HG03342 (cell line): Measurements from ENCODE around the gene PTPRB.

Experiments used
- ATAC-seq: cut with Tn5 transposase; IDR thresholded peaks from one replicate; pipeline ENCODE4 v1.9.1; 2021; ENCODE audit warnings: mild to moderate bottlenecking, moderate library complexity; ENCODE audit not compliant: unreplicated experiment

The PTPRB gene

DNA sequence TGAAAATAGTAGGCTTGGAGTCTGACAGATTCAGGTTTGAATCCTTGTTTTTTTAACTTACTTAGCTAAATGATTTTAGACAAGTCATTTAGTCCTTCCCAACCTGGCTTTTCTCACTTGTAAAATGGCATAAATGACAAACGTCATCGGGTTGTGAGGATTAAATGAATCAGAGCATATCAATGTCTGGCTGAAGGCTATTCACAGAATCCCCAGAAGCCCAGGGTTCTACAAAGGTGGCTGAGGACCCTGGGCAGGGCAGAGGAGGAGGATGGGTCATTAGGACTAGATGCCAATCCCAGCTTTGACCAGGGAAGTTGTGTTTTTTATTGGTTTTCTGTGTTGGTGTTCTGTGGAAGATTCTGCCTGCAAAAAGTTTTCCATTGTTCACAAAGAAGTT is 7.6 kb upstream of the PTPRB start:
- ATAC-seq = no peak

DNA sequence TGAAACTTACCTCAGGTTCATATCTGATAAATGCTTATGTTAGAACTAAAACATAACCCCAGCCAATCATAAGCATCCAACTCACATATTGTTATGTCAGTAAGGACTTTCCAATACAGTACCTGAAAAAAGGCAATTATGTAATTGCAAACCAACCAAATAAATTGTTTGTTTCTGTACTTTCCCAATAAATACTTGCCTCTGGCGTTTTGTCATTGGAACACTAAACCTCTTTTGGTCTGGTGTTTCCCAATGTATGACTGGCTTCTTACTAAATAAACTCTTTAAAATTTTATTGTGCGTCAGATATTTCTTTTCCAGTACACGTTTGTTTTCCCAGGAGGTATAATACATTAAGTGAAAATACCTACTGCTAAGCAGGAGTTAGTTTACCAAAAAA is 6.7 kb upstream of the PTPRB start:
- ATAC-seq = no peak

DNA sequence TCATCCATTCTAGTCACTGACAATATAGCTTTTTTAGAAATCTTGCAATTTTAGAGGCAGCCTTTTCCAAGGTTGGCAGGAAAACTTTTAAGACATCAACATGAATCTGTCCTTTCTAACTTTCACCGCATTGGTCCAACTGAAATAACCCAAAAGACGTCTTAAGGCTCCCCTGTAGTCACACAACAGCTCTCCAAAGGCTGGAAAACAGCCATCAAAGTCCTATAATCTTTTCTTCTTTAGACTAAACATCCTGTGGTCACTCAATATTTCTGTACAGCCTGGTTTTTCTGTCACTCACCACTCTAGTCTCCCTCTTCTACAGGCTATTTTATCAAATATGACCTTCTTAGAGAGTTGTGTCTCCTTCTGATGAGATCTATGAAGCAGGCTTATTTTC is 4.5 kb upstream of the PTPRB start:
- no peak for ATAC-seq

DNA sequence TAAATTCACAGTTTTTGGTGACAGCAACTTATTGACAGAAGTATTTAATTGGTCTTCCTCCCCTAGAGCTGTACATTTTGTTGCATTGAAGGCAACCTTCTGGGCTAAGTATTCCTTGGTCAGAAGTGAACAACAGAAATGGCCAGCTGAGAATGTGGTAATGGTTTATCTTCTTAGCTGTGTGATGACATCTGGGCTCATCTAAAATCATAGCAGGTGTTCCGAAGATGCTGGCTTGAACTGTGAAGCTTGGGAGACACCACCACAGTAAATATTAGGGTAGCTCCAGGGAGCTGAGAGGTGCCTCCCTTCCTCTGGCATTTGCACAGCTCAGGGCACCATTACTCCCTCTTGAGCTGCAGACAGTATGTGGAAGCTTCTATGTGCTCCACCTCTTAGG is 3.7 kb upstream of the PTPRB start:
- ATAC-seq = no peak

- no peak for ATAC-seq
Observed at GRCh38 chr12:70639535-70639934, 2.3 kb upstream of the PTPRB start.

- no peak for ATAC-seq
Observed at GRCh38 chr12:70638639-70639360, 1.6 kb upstream of the PTPRB start.

GRCh38 chr12:70635755-70636154 is 1.5 kb downstream of the PTPRB start:
- no peak for ATAC-seq

DNA sequence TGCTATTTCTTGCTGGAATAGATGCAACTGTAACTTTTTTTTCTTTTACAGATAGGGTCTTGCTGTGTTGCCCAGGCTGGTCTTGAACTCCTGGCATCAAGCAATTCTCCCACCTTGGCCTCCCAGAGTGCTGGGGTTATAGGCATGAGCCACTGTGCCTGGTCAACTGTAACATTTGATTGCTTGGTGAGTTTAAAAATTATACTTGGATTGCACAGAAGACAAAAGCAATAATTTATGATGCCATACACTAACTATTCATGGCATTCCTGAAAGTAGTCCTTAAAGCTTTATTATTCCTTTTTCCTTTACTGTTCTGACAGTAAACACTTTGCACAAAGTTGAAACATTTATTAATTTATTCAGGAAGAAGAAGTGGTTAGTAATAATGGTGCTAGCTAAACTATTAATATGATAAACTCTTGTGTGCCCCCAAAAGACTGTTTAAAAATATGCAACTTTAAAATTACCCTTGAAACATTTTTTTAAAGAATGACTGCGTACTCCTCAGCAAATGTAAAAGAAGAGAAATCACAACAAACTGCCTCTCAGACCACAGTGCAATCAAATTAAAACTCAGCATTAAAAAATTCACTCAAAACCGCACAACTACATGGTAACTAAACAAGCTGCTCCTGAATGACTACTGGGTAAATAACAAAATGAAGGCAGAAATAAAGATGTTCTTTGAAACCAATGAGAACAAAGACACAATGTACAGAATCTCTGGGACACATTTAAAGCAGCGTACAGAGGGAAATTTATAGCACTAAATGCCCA is 8.3 kb downstream of the PTPRB start:
- ATAC-seq = no peak

DNA sequence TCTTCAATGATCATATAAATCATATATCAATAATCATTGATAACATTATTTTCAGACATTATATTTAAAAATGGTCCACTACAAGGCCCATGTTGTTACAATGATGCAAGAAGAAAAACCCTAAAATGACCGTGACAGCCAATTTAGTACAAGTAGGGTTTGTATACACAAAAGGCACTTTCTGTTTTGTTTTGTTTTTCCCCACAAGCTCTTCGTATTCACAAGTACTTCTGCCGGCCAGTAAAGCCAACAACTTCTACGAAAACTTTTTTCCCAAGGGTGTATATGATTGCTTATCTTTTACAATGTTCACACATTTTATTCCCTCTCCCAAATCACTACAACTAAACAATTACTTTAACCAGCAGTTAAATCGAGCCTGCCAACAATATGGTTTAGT is 9.6 kb downstream of the PTPRB start:
- ATAC-seq = no peak

DNA sequence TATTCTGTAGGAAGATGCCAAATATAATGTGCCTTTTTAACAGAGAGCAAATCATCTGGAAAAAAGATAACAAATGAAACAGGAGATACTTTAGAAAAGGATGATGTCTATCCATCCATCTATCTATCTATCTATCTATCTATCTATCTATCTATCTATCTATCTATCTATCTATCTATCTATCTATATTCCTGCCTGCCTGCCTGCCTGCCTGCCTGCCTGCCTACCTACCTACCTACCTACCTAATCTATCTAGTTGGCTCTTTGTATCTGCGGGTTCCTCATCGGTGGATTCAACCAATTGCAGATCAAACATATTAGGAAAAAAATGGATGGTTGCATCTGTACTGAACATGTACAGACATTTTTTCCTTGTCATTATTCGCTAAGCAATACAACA is 11.0 kb downstream of the PTPRB start:
- no peak for ATAC-seq

DNA sequence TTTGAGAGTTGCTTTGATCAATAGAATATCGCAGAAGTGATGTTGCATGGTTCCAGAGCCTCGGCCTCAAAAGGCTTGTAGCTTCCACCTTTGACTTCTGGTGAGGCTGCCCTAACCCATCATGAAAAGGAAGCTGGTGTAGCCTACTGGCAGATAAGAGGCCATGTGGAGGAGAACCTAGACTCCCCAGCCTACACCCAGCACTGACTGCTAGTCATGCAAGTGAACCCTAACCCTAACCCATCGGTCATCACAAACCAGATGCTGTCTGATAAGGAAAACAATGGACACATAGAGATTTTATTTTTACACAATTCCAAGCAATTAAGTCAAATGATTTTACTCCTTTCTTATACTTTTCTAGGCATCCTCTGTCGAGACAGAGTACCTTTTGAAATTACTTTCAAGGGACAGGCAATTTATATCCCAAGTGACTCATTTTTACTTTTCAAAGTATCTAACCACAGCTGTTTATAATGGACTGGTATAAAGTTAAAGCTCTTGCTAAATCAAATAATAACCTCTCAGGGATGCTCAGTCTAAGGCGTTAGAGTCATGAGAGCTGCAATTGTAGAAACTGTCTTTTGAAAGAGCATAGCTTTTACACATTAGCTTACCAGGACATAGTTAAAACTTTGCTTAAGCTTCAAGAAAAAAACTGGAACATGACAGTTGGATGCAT is 17.6 kb downstream of the PTPRB start:
- no peak for ATAC-seq

- no peak for ATAC-seq
Observed at GRCh38 chr12:70618371-70618770, 18.9 kb downstream of the PTPRB start.

- no peak for ATAC-seq
Observed at GRCh38 chr12:70617450-70617849, 19.8 kb downstream of the PTPRB start.

GRCh38 chr12:70615174-70615866 is 21.9 kb downstream of the PTPRB start:
- ATAC-seq = no peak

DNA sequence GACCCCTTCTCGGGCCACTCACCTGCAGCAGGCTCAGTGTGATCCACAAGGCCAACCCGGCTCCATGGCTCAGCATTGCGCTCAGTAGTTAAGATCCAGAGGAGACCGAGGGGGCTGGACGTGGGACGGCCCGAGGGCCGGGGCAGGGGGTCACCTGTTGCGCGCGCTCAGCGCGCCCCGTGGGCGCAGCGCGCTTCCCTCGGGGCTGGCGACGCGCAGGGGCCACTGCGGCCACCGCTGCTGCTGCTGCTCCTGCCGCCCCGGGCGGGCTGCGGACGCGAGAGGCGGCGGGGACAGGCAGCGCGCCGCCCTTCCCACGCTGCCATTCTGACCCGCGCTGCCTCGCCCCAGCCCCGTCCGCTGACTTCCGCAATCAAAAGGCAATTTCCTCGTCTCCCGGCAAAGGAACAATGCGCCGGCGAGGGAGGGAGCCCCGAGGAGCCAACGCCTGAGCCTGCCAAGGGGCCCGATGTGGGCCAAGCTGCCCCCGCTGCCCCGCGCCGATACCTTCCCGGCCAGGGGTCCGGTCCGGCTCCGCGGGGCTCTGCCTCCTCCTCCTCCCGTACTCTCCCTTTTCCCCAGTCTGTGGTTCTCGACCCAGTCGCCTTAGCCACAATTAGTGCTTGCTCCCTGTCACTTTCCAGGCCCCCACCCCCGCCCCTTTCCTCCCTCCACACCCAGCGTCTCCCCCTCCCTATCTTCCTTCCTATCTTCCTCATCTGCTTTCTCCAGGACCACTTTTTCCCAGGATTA is 27.3 kb downstream of the PTPRB start:
- ATAC-seq = no peak

DNA sequence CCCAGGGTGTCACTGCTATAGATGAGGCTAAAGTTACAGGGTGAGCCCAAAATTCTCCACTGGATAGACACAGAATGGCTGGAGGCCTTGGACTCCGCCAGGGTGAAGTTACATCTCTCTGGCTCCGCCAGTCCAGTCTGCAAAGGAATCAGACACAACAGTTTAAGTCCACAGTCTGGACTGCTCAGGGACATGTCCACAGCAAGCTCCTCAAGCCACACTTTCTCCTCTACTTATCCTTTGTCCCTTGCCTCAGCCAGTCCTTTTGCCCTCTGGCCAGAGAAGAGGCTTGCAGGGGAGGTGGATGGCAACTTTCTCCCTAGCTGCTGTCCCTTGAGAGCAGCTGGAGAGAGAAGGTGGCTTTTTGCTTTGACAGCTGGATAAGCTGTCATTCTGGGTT is 28.0 kb downstream of the PTPRB start:
- no peak for ATAC-seq

GRCh38 chr12:70608184-70608583 is 29.0 kb downstream of the PTPRB start:
- ATAC-seq = no peak

DNA sequence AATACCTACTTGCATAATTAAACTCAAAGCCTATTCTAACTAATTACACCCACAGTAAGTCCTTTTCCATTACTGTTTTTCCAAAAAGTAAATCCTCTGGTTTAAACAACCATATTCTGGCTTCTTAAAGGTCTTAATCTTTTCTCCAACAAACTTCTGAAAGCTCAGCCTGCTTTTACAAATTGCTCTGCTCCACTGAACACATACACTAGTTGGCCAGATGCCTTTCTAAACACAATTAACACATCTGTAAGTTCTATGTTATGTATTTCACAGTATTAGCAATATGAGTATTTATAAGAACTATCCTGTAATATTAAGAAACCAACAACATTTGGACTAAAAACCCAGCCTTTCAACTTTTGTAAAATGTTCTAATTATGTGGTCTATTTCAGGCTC is 30.1 kb downstream of the PTPRB start:
- no peak for ATAC-seq

GRCh38 chr12:70605976-70606375 is 31.3 kb downstream of the PTPRB start:
- ATAC-seq = no peak

GRCh38 chr12:70604662-70605061 is 32.6 kb downstream of the PTPRB start:
- ATAC-seq = no peak

GRCh38 chr12:70603044-70603443 is 34.2 kb downstream of the PTPRB start:
- ATAC-seq = no peak
